ENCODE results near the gene FAM222B. TPM values are rescaled to one million over a fixed set of nuclear protein-coding genes. Genes with fewer than 3 reads are reported as not detected.

The FAM222B gene
- total and polyA plus RNA-seq, 9 of the 15 experiments (the other 6 are each of a cell fraction or from before 2014, with no cell fraction given): 4.0 to 34.6 (median 7.5) TPM

DNA sequence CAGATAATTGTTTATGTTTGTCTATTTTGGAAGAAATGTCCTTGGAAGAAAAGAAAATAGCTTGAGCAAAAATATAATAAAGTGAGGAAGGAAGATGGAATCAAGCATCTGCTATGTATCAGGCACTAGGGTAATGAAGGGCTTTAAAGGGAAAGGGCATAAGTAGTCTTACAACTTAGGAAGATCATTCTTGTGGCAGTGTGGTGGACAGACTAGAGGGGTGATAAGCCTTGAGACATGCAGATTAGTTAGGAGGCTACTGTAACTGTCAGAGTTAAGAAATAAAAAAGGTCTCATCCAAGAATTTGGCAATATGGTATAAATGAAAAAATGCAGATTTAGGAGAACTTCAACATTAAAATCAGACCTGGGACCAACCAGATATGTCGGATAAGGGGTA is 14.9 kb downstream of the FAM222B start (continued):
- TF ChIP-seq SMARCA4 (IDR thresholded peaks at IDR 0.05) (0 out of 2 replicates have a peak, but pooled peaks have one; percentile 28), CHD2 (IDR thresholded peaks at IDR 0.05; ENCODE audit: low read depth, low read length) (no peak), ARID1B (IDR thresholded peaks at IDR 0.05) (peak; percentile 40), GTF2E2 (tag; IDR thresholded peaks at IDR 0.05) (no peak), ELF2 (CRISPR knock-in tag; IDR thresholded peaks at IDR 0.05) (no peak), PML (IDR thresholded peaks at IDR 0.05; ENCODE audit: low read length) (no peak), CBX8 (IDR thresholded peaks at IDR 0.05; ENCODE audit: borderline replicate concordance, extremely low read depth, low read depth, low read length, poor library complexity, severe bottlenecking) (no peak), HIVEP1 (CRISPR knock-in tag; IDR thresholded peaks at IDR 0.05) (no peak), JUND (IDR thresholded peaks at IDR 0.05; ENCODE audit: borderline replicate concordance, low read depth, low read length) (no peak), JUND (tag; IDR thresholded peaks at IDR 0.05; ENCODE audit: borderline replicate concordance, low read depth, low read length) (no peak), SRSF9 (IDR thresholded peaks at IDR 0.05; ENCODE audit: borderline replicate concordance, low read depth, low read length) (no peak), STAT5A (IDR thresholded peaks at IDR 0.05; ENCODE audit: borderline replicate concordance, low read length) (no peak), SNRNP70 (optimal IDR thresholded peaks at IDR 0.05; ENCODE audit: low read depth, low read length) (no peak), EP400 (IDR thresholded peaks at IDR 0.05) (0 out of 2 replicates have a peak, but pooled peaks have one; percentile 19), DPF2 (IDR thresholded peaks at IDR 0.05) (peak; percentile 17; the same call in 1 of the 2 replicates), ZNF354B (CRISPR knock-in tag; IDR thresholded peaks at IDR 0.05) (no peak), DMBX1 (CRISPR knock-in tag; IDR thresholded peaks at IDR 0.05; ENCODE audit: borderline replicate concordance) (no peak)
- TF ChIP-seq, protein P1, sequence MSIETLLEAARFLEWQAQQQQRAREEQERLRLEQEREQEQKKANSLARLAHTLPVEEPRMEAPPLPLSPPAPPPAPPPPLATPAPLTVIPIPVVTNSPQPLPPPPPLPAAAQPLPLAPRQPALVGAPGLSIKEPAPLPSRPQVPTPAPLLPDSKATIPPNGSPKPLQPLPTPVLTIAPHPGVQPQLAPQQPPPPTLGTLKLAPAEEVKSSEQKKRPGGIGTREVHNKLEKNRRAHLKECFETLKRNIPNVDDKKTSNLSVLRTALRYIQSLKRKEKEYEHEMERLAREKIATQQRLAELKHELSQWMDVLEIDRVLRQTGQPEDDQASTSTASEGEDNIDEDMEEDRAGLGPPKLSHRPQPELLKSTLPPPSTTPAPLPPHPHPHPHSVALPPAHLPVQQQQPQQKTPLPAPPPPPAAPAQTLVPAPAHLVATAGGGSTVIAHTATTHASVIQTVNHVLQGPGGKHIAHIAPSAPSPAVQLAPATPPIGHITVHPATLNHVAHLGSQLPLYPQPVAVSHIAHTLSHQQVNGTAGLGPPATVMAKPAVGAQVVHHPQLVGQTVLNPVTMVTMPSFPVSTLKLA (conservative IDR thresholded peaks at IDR 0.05): 0 out of 4 replicates have a peak, but pooled peaks of 1 of the 2 experiments have one; percentile 26
- TF ChIP-seq, protein P2, sequence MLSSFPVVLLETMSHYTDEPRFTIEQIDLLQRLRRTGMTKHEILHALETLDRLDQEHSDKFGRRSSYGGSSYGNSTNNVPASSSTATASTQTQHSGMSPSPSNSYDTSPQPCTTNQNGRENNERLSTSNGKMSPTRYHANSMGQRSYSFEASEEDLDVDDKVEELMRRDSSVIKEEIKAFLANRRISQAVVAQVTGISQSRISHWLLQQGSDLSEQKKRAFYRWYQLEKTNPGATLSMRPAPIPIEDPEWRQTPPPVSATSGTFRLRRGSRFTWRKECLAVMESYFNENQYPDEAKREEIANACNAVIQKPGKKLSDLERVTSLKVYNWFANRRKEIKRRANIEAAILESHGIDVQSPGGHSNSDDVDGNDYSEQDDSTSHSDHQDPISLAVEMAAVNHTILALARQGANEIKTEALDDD (IDR thresholded peaks at IDR 0.05): peak; percentile 65
- TF ChIP-seq, protein P3, sequence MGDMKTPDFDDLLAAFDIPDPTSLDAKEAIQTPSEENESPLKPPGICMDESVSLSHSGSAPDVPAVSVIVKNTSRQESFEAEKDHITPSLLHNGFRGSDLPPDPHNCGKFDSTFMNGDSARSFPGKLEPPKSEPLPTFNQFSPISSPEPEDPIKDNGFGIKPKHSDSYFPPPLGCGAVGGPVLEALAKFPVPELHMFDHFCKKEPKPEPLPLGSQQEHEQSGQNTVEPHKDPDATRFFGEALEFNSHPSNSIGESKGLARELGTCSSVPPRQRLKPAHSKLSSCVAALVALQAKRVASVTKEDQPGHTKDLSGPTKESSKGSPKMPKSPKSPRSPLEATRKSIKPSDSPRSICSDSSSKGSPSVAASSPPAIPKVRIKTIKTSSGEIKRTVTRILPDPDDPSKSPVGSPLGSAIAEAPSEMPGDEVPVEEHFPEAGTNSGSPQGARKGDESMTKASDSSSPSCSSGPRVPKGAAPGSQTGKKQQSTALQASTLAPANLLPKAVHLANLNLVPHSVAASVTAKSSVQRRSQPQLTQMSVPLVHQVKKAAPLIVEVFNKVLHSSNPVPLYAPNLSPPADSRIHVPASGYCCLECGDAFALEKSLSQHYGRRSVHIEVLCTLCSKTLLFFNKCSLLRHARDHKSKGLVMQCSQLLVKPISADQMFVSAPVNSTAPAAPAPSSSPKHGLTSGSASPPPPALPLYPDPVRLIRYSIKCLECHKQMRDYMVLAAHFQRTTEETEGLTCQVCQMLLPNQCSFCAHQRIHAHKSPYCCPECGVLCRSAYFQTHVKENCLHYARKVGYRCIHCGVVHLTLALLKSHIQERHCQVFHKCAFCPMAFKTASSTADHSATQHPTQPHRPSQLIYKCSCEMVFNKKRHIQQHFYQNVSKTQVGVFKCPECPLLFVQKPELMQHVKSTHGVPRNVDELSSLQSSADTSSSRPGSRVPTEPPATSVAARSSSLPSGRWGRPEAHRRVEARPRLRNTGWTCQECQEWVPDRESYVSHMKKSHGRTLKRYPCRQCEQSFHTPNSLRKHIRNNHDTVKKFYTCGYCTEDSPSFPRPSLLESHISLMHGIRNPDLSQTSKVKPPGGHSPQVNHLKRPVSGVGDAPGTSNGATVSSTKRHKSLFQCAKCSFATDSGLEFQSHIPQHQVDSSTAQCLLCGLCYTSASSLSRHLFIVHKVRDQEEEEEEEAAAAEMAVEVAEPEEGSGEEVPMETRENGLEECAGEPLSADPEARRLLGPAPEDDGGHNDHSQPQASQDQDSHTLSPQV (IDR thresholded peaks at IDR 0.05): no peak
- TF ChIP-seq, protein P4, sequence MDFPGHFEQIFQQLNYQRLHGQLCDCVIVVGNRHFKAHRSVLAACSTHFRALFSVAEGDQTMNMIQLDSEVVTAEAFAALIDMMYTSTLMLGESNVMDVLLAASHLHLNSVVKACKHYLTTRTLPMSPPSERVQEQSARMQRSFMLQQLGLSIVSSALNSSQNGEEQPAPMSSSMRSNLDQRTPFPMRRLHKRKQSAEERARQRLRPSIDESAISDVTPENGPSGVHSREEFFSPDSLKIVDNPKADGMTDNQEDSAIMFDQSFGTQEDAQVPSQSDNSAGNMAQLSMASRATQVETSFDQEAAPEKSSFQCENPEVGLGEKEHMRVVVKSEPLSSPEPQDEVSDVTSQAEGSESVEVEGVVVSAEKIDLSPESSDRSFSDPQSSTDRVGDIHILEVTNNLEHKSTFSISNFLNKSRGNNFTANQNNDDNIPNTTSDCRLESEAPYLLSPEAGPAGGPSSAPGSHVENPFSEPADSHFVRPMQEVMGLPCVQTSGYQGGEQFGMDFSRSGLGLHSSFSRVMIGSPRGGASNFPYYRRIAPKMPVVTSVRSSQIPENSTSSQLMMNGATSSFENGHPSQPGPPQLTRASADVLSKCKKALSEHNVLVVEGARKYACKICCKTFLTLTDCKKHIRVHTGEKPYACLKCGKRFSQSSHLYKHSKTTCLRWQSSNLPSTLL (IDR thresholded peaks at IDR 0.05): no peak

Measured in K562 (cell line).